Vagina (tissue), 2 donors: ENCODE results near the gene CRYBA1. TPM values are rescaled to one million over a fixed set of nuclear protein-coding genes. Genes with fewer than 3 reads are reported as not detected.

Experiments used
- DNase-seq, 2 donors: peaks; one replicate each; pipeline ENCODE4 v3.0.0-alpha.2; 2017; ENCODE audit errors: extremely low spot score in 2 of 2
- H3K27ac ChIP-seq: fragments of 200-600 bp; sonication (generic); one replicate; pipeline ENCODE4 v1.5.1; 2019
- H3K27me3 ChIP-seq: fragments of 200-600 bp; sonication (generic); one replicate; pipeline ENCODE4 v1.5.1; 2019
- H3K36me3 ChIP-seq, 2 donors: fragments of 200-600 bp; sonication (generic); one replicate each; pipeline ENCODE4 v1.5.1; 2017 to 2019
- H3K4me1 ChIP-seq: fragments of 200-600 bp; sonication (generic); one replicate; pipeline ENCODE4 v1.5.1; 2019
- H3K4me3 ChIP-seq, 2 donors: fragments of 200-600 bp; sonication (generic); 1 replicate in 1 of 2; 2 replicates in 1 of 2; pipeline ENCODE4 v1.5.1; 2016 to 2019
- H3K9me3 ChIP-seq: fragments of 200-600 bp; sonication (generic); one replicate; pipeline ENCODE4 v1.5.1; 2019
- CTCF ChIP-seq, 3 experiments: fragments of 450-650 bp in 2 of 3; fragments of 200-600 bp in 1 of 3; sonication (generic) in 1 of 3; IDR thresholded peaks; one replicate each; pipeline ENCODE4 v1.5.1; 2017 to 2019; ENCODE audit warnings: antibody characterized with exemption in 3 of 3, mild to moderate bottlenecking in 2 of 3, moderate library complexity in 2 of 3
- POLR2A ChIP-seq, 2 donors: fragments of 450-650 bp; IDR thresholded peaks; one replicate each; pipeline ENCODE4 v1.6.1; 2017; ENCODE audit warnings: antibody characterized with exemption in 2 of 2, mild to moderate bottlenecking in 2 of 2, moderate library complexity in 2 of 2
- POLR2AphosphoS5 ChIP-seq, 2 donors: sonication (generic); formaldehyde crosslinking; IDR thresholded peaks; one replicate each; pipeline ENCODE4 v1.9.0; 2017; ENCODE audit warnings: antibody characterized with exemption in 2 of 2, mild to moderate bottlenecking in 2 of 2, low read depth in 1 of 2; ENCODE audit not compliant: insufficient read depth in 1 of 2
- intact Hi-C: fragments of 100-400 bp; cut with DNase I; formaldehyde crosslinking; loops from one replicate; pipeline ENCODE4 v1.15.1; 2023
- total RNA-seq: library from RNA; depleted of rRNA; stranded (reverse); fragments of >200 nt; gene quantifications from one replicate; pipeline ENCODE4 v1.2.3, GENCODE V29; 2016

The CRYBA1 gene
- total RNA-seq, 1 donor from 2014 or later = not detected

GRCh38 chr17:29209073-29209472 is 37.6 kb upstream of the CRYBA1 start:
- Histone ChIP-seq H3K4me3 (no peak overlapping the region), H3K36me3 (no peaks in the 10 kb centered on the region), H3K9me3 (no peaks in the 10 kb centered on the region), H3K27me3 (no peaks in the 10 kb centered on the region), H3K4me1 (no peaks in the 10 kb centered on the region), H3K27ac (no peak overlapping the region)
- intact Hi-C loops = no loop called here
- DNase-seq = no peak
- TF ChIP-seq POLR2A (IDR thresholded peaks at IDR 0.05) (no peak), POLR2AphosphoS5 (IDR thresholded peaks at IDR 0.05; ENCODE audit: insufficient read depth in 1 of 2, low read depth in 1 of 2) (no peak), CTCF (IDR thresholded peaks at IDR 0.05) (no peak)

- Histone ChIP-seq H3K36me3 (no peaks in the 10 kb centered on the region), H3K9me3 (no peaks in the 10 kb centered on the region), H3K27ac (no peak overlapping the region), H3K4me1 (no peaks in the 10 kb centered on the region), H3K4me3 (no peak overlapping the region), H3K27me3 (no peaks in the 10 kb centered on the region)
- TF ChIP-seq CTCF (IDR thresholded peaks at IDR 0.05) = no peak
- TF ChIP-seq POLR2AphosphoS5 (IDR thresholded peaks at IDR 0.05; ENCODE audit: insufficient read depth in 1 of 2, low read depth in 1 of 2) = no peak
- no peak for TF ChIP-seq POLR2A (IDR thresholded peaks at IDR 0.05)
- intact Hi-C loops = no loop called here
- DNase-seq = no peak
Measured at GRCh38 chr17:29210879-29211278, 35.8 kb upstream of the CRYBA1 start.

- Histone ChIP-seq H3K9me3 (no peaks in the 10 kb centered on the region), H3K4me1 (no peaks in the 10 kb centered on the region), H3K4me3 (no peak overlapping the region), H3K27me3 (no peaks in the 10 kb centered on the region), H3K36me3 (no peaks in the 10 kb centered on the region), H3K27ac (no peak overlapping the region)
- DNase-seq = no peak
- TF ChIP-seq CTCF (IDR thresholded peaks at IDR 0.05) = no peak
- no peak for TF ChIP-seq POLR2AphosphoS5 (IDR thresholded peaks at IDR 0.05; ENCODE audit: insufficient read depth in 1 of 2, low read depth in 1 of 2)
- TF ChIP-seq POLR2A (IDR thresholded peaks at IDR 0.05) = no peak
- intact Hi-C loops = no loop called here
Measured at GRCh38 chr17:29212094-29212631, 34.5 kb upstream of the CRYBA1 start.

- DNase-seq = no peak
- TF ChIP-seq CTCF (IDR thresholded peaks at IDR 0.05) = no peak
- TF ChIP-seq POLR2A (IDR thresholded peaks at IDR 0.05) = no peak
- no peak for TF ChIP-seq POLR2AphosphoS5 (IDR thresholded peaks at IDR 0.05; ENCODE audit: insufficient read depth in 1 of 2, low read depth in 1 of 2)
- Histone ChIP-seq H3K36me3 (no peaks in the 10 kb centered on the region), H3K4me1 (no peaks in the 10 kb centered on the region), H3K27ac (no peak overlapping the region), H3K27me3 (no peaks in the 10 kb centered on the region), H3K9me3 (no peaks in the 10 kb centered on the region), H3K4me3 (no peak overlapping the region)
- intact Hi-C loops = no loop called here
Measured at GRCh38 chr17:29212681-29213121, 34.0 kb upstream of the CRYBA1 start.

GRCh38 chr17:29214215-29215146 is 32.2 kb upstream of the CRYBA1 start:
- Histone ChIP-seq H3K36me3 (no peaks in the 10 kb centered on the region), H3K4me3 (no peak overlapping the region), H3K27me3 (no peaks in the 10 kb centered on the region), H3K9me3 (no peaks in the 10 kb centered on the region), H3K27ac (no peak overlapping the region), H3K4me1 (peaks cover 4% of the 10 kb centered on the region)
- no peak for DNase-seq
- TF ChIP-seq POLR2A (IDR thresholded peaks at IDR 0.05) = no peak
- no peak for TF ChIP-seq CTCF (IDR thresholded peaks at IDR 0.05)
- TF ChIP-seq POLR2AphosphoS5 (IDR thresholded peaks at IDR 0.05; ENCODE audit: insufficient read depth in 1 of 2, low read depth in 1 of 2) = no peak
- intact Hi-C loops = loop anchor here (1.0 kb wide), 1 partner anchor 73 kb away; no protein-coding TSS in a partner anchor
